SK-N-SH (cell line): ENCODE results near the gene PHLPP1. TPM values are rescaled to one million over a fixed set of nuclear protein-coding genes. Genes with fewer than 3 reads are reported as not detected.

Experiments used
- CTCF ChIA-PET: fragments of 300-600, 350-600 bp; formaldehyde crosslinking; extraction: SDS; loops from one replicate; lab custom pipeline; 2021; lab: Yijun Ruan, JAX
- POLR2A ChIA-PET: fragments of 350-600 bp; sonication (Branson Sonifier 250); formaldehyde crosslinking; extraction: SDS; loops from one replicate; lab custom pipeline; 2020; ENCODE audit warnings: antibody characterized with exemption, inconsistent platforms; lab: Yijun Ruan, JAX
- DNase-seq: peaks from one replicate; pipeline ENCODE4 v3.0.0; 2012
- H2AFZ ChIP-seq: fragments of 200-600 bp; sonication (generic); 2 replicates; pipeline ENCODE4 v1.8.1; 2016; ENCODE audit warnings: antibody characterized with exemption, mild to moderate bottlenecking, low read depth
- H3F3A ChIP-seq: fragments of 200-600 bp; sonication (generic); replicated peaks from 2 replicates; pipeline ENCODE3; 2016; ENCODE audit warnings: antibody characterized with exemption, mild to moderate bottlenecking; ENCODE audit not compliant: insufficient read depth
- H3K27ac ChIP-seq, 2 experiments: fragments of 200-500 bp in 1 of 2; fragments of 200-600 bp in 1 of 2; sonication (Bioruptor generic) in 1 of 2; sonication (generic), shearing (Covaris generic) in 1 of 2; 2 replicates each; pipeline versions ENCODE4 v1.5.1 to v1.6.1; 2014 to 2016; ENCODE audit warnings: low read depth in 2 of 2, inconsistent platforms in 1 of 2, low read length in 1 of 2, mild to moderate bottlenecking in 1 of 2, mixed read lengths in 1 of 2
- H3K27me3 ChIP-seq: fragments of 200-600 bp; sonication (generic), shearing (Covaris generic); 2 replicates; pipeline ENCODE4 v1.6.1; 2016; ENCODE audit warnings: mixed run types; ENCODE audit not compliant: insufficient read depth
- H3K36me3 ChIP-seq, 2 experiments: fragments of 200-500 bp in 1 of 2; fragments of 200-600 bp in 1 of 2; sonication (Bioruptor generic) in 1 of 2; sonication (generic) in 1 of 2; replicated peaks in 1 of 2; 2 replicates each; pipeline versions ENCODE3 to v1.5.1; 2014 to 2016; ENCODE audit warnings: low read length in 1 of 2, mild to moderate bottlenecking in 1 of 2; ENCODE audit not compliant: insufficient read depth in 2 of 2, control insufficient read depth in 1 of 2
- H3K4me1 ChIP-seq, 2 experiments: fragments of 200-500 bp in 1 of 2; fragments of 200-600 bp in 1 of 2; sonication (Bioruptor generic) in 1 of 2; sonication (generic), shearing (Covaris generic) in 1 of 2; 2 replicates each; pipeline versions ENCODE4 v1.5.1 to v1.6.1; 2014 to 2016; ENCODE audit warnings: low read depth in 1 of 2, low read length in 1 of 2, mixed run types in 1 of 2; ENCODE audit not compliant: insufficient read depth in 2 of 2, control insufficient read depth in 1 of 2
- H3K4me2 ChIP-seq: fragments of 200-600 bp; sonication (generic), shearing (Covaris generic); 2 replicates; pipeline ENCODE4 v1.6.1; 2017; ENCODE audit warnings: mixed run types
- H3K4me3 ChIP-seq, 2 experiments: fragments of 200-500 bp in 1 of 2; fragments of 200-600 bp in 1 of 2; sonication (Bioruptor generic) in 1 of 2; sonication (generic), shearing (Covaris generic) in 1 of 2; 2 replicates each; pipeline versions ENCODE4 v1.5.1 to v1.8.1; 2014 to 2016; ENCODE audit warnings: low read depth in 2 of 2, inconsistent platforms in 1 of 2, low read length in 1 of 2, mild to moderate bottlenecking in 1 of 2, mixed read lengths in 1 of 2, moderate library complexity in 1 of 2
- H3K79me2 ChIP-seq: fragments of 200-600 bp; sonication (generic); 2 replicates; pipeline ENCODE4 v1.8.1; 2017; ENCODE audit warnings: mild to moderate bottlenecking; ENCODE audit not compliant: insufficient read depth
- H3K9ac ChIP-seq: fragments of 200-600 bp; sonication (generic); 2 replicates; pipeline ENCODE4 v1.6.1; 2017; ENCODE audit warnings: mixed run types
- H3K9me2 ChIP-seq: fragments of 200-600 bp; sonication (generic); 2 replicates; pipeline ENCODE4 v1.6.1; 2017; ENCODE audit warnings: mixed run types
- H3K9me3 ChIP-seq: fragments of 200-600 bp; sonication (generic); 2 replicates; pipeline ENCODE4 v1.6.1; 2017; ENCODE audit warnings: mixed run types, mild to moderate bottlenecking, moderate library complexity
- H4K20me1 ChIP-seq: fragments of 200-600 bp; sonication (generic); 2 replicates; pipeline ENCODE4 v1.6.1; 2017; ENCODE audit warnings: mild to moderate bottlenecking, mixed run types; ENCODE audit not compliant: insufficient read depth
- ELF1 ChIP-seq: IDR thresholded peaks from 2 replicates; pipeline ENCODE4 v1.4.0; 2012
- EZH2phosphoT487 ChIP-seq: fragments of 200-600 bp; sonication (generic); IDR thresholded peaks from 2 replicates; pipeline ENCODE4 v1.6.1; 2017; ENCODE audit warnings: low read depth, mixed run types, mild to moderate bottlenecking, antibody characterized with exemption, moderate library complexity, borderline replicate concordance
- FOXM1 ChIP-seq: IDR thresholded peaks from 2 replicates; pipeline ENCODE4 v1.4.0; 2012; ENCODE audit warnings: low read depth, mild to moderate bottlenecking
- GABPA ChIP-seq: IDR thresholded peaks from 2 replicates; pipeline ENCODE4 v1.4.0; 2012; ENCODE audit warnings: low read depth, mild to moderate bottlenecking
- JUND ChIP-seq: IDR thresholded peaks from 2 replicates; pipeline ENCODE4 v1.4.0; 2012
- MXI1 ChIP-seq: IDR thresholded peaks from 2 replicates; pipeline ENCODE4 v1.6.1; 2012; ENCODE audit warnings: mild to moderate bottlenecking, low read depth, low read length, improper control_type of control experiment
- POLR2AphosphoS5 ChIP-seq: IDR thresholded peaks from 2 replicates; pipeline ENCODE4 v1.6.1; 2012; ENCODE audit warnings: low read depth, low read length
- RXRA ChIP-seq: IDR thresholded peaks from 2 replicates; pipeline ENCODE4 v1.4.0; 2012; ENCODE audit warnings: low read depth, mild to moderate bottlenecking, borderline replicate concordance
- TAF1 ChIP-seq: IDR thresholded peaks from 2 replicates; pipeline ENCODE4 v1.6.1; 2012; ENCODE audit warnings: low read depth, mild to moderate bottlenecking, low read length, moderate library complexity, borderline replicate concordance
- TCF12 ChIP-seq: IDR thresholded peaks from 2 replicates; pipeline ENCODE4 v1.4.0; 2012
- YY1 ChIP-seq: IDR thresholded peaks from 2 replicates; pipeline ENCODE4 v1.4.0; 2012; ENCODE audit warnings: low read depth, mild to moderate bottlenecking
- WGBS: methylation state at CpG from one replicate; pipeline ENCODE4 v1.1.6; 2017; ENCODE audit warnings: low lambda C conversion rate; 5-methylcytosine and 5-hydroxymethylcytosine counted together
- polyA plus RNA-seq, 3 experiments: library from polyadenylated mRNA; depleted of rRNA; stranded (reverse); fragments of >200 nt; gene quantifications; 2 replicates each; pipeline ENCODE4 v1.2.3, GENCODE V29; 2012
- TF ChIP-seq, protein P1 (sequence below): IDR thresholded peaks from 2 replicates; pipeline ENCODE4 v1.4.0; 2012; ENCODE audit warnings: low read depth
- TF ChIP-seq, protein P2 (sequence below): fragments of 150-350 bp; IDR thresholded peaks from 2 replicates; pipeline ENCODE4 v1.6.1; 2016; ENCODE audit warnings: mild to moderate bottlenecking, low read depth, low read length
- TF ChIP-seq, protein P3 (sequence below): IDR thresholded peaks from 2 replicates; pipeline ENCODE4 v1.4.0; 2012; ENCODE audit warnings: low read depth, borderline replicate concordance

Gene PHLPP1
- polyA plus RNA-seq, 1 of the 3 experiments (the other 2 are of a cell fraction) = 4.6 TPM

DNA sequence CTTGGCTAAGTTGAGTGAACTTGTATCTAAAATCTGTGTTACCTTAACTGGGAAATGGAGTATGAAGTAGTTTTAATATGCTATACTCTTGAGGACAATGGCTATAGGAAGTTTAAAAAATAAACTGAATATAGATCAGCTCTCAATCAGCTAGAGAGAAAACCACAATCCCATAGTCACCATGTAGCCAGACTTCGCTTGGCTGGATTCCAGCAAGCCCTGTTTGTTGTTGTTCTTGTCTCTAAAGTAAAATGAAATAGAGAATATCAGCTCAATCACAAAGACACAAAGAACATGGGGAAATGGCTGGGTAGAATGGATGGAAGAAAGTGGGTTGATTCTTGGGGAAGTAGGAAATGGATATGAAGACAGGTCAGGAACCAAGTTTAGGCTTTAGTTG is 234.9 kb downstream of the PHLPP1 start:
- no peaks in the 10 kb centered on the region for H3K9me3 ChIP-seq
- H3K79me2 ChIP-seq = no peaks in the 10 kb centered on the region
- H4K20me1 ChIP-seq = no peaks in the 10 kb centered on the region
- no peak overlapping the region for H2AFZ ChIP-seq
- H3K27me3 ChIP-seq = no peaks in the 10 kb centered on the region
- no peak for TF ChIP-seq TAF1
- no peak for TF ChIP-seq JUND
- TF ChIP-seq, protein P1, sequence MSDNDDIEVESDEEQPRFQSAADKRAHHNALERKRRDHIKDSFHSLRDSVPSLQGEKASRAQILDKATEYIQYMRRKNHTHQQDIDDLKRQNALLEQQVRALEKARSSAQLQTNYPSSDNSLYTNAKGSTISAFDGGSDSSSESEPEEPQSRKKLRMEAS = no peak
- TF ChIP-seq, all 33 proteins: peak for 0
- H3K4me3 ChIP-seq = no peak overlapping the region
- H3K4me1 ChIP-seq = no peaks in the 10 kb centered on the region
- no peaks in the 10 kb centered on the region for H3K9me2 ChIP-seq
- DNase-seq = no peak
- H3K4me2 ChIP-seq = no peak overlapping the region
- H3K27ac ChIP-seq = no peak overlapping the region
- CTCF ChIA-PET = interaction anchor here (1.0 to 1.4 kb wide), 3 partner anchors 66 to 235 kb away, joined by 3 to 5 read pairs (median 3); partner anchors contain the start of gene PHLPP1
- no peak overlapping the region for H3K9ac ChIP-seq
- H3K36me3 ChIP-seq = peaks cover 3 to 6% of the 10 kb centered on the region in 2 experiments
- 89% methylated on average over 1 of the region's 1 CpG for WGBS
- no peaks in the 10 kb centered on the region for H3F3A ChIP-seq
- POLR2A ChIA-PET = no interaction called here

DNA sequence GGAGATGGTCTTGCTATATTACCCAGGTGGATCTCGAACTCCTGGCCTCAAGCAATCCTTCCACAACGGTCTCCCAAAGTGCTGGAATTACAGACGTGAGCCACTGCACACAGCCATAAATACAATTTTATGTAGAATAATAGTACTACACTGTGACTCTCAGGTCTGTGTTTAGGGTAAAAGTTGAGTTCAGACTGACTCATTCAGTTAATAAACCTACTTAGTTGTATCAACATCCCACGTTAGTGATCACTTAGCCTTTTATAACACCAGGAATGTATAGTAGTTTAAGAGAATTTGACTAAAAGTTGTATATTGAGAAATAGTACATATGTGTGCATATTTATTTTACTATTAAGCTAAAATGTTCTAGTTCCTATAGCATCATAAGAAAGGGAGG is 237.5 kb downstream of the PHLPP1 start:
- Histone ChIP-seq H3K9me3 (no peaks in the 10 kb centered on the region), H3K9me2 (no peaks in the 10 kb centered on the region), H3K79me2 (no peaks in the 10 kb centered on the region), H2AFZ (no peak overlapping the region), H3K36me3 (peaks cover 0 to 3% of the 10 kb centered on the region in 2 experiments), H3K4me2 (no peak overlapping the region), H3K9ac (no peak overlapping the region), H3K27me3 (no peaks in the 10 kb centered on the region), H3K4me1 (no peaks in the 10 kb centered on the region), H3F3A (no peaks in the 10 kb centered on the region), H4K20me1 (no peaks in the 10 kb centered on the region), H3K27ac (no peak overlapping the region), H3K4me3 (no peak overlapping the region)
- TF ChIP-seq YY1 (no peak), FOXM1 (no peak), TCF12 (no peak), RXRA (no peak), EZH2phosphoT487 (no peak), POLR2AphosphoS5 (no peak), MXI1 (no peak), ELF1 (no peak)
- ChIA-PET CTCF (interaction anchor here (1.8 kb wide), 1 partner anchor 366 kb away, joined by 10 read pairs; no protein-coding TSS in a partner anchor), POLR2A (no interaction called here)
- DNase-seq = no peak
- 69% methylated on average over 4 of the region's 4 CpGs for WGBS

DNA sequence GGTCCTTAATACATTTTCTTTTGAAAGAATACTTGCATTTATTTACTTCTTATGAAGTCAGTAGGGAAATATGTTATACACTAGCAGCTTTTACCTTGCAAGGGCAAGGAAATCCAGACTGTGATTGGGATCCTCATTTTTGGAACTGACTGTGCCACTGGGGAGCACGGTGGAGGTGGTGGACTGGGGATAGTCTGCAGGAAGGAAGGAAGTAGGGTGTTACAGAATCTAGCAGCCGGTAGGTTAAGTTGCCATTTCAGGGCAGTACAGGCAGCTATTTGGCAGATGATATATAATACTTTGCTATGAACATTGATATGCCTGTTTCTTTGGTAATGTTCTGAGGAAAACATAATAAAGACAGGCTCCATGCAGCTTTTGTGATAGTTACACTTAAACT is 238.3 kb downstream of the PHLPP1 start:
- CTCF ChIA-PET = interaction anchor here (0.9 to 1.8 kb wide), 2 partner anchors 16 to 367 kb away, joined by 3 to 10 read pairs; no protein-coding TSS in a partner anchor
- no peak overlapping the region for H3K4me2 ChIP-seq

More for the DNA sequence above, 238.3 kb downstream of the PHLPP1 start:
- TF ChIP-seq GABPA (no peak), RXRA (no peak), TAF1 (no peak)
- TF ChIP-seq, protein P2, sequence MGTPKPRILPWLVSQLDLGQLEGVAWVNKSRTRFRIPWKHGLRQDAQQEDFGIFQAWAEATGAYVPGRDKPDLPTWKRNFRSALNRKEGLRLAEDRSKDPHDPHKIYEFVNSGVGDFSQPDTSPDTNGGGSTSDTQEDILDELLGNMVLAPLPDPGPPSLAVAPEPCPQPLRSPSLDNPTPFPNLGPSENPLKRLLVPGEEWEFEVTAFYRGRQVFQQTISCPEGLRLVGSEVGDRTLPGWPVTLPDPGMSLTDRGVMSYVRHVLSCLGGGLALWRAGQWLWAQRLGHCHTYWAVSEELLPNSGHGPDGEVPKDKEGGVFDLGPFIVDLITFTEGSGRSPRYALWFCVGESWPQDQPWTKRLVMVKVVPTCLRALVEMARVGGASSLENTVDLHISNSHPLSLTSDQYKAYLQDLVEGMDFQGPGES = no peak
- TF ChIP-seq, protein P3, sequence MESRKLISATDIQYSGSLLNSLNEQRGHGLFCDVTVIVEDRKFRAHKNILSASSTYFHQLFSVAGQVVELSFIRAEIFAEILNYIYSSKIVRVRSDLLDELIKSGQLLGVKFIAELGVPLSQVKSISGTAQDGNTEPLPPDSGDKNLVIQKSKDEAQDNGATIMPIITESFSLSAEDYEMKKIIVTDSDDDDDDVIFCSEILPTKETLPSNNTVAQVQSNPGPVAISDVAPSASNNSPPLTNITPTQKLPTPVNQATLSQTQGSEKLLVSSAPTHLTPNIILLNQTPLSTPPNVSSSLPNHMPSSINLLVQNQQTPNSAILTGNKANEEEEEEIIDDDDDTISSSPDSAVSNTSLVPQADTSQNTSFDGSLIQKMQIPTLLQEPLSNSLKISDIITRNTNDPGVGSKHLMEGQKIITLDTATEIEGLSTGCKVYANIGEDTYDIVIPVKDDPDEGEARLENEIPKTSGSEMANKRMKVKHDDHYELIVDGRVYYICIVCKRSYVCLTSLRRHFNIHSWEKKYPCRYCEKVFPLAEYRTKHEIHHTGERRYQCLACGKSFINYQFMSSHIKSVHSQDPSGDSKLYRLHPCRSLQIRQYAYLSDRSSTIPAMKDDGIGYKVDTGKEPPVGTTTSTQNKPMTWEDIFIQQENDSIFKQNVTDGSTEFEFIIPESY = no peak
- POLR2A ChIA-PET = no interaction called here
- no peaks in the 10 kb centered on the region for H3K9me3 ChIP-seq
- H3K27me3 ChIP-seq = no peaks in the 10 kb centered on the region
- no peaks in the 10 kb centered on the region for H3K79me2 ChIP-seq
- H4K20me1 ChIP-seq = no peaks in the 10 kb centered on the region
- DNase-seq = no peak
- H3K4me3 ChIP-seq = no peak overlapping the region
- no peaks in the 10 kb centered on the region for H3F3A ChIP-seq
- H3K4me1 ChIP-seq = no peaks in the 10 kb centered on the region
- H3K27ac ChIP-seq = no peak overlapping the region
- WGBS = 82% methylated on average over 2 of the region's 2 CpGs
- no peak overlapping the region for H3K9ac ChIP-seq
- no peak overlapping the region for H2AFZ ChIP-seq
- peaks cover under 1 to 3% of the 10 kb centered on the region in 2 experiments for H3K36me3 ChIP-seq
- no peaks in the 10 kb centered on the region for H3K9me2 ChIP-seq
